Right renal cortex interstitium (tissue), 3 donors: ENCODE measurements around the gene CYP2C19. TPM values are rescaled to one million over a fixed set of nuclear protein-coding genes. Genes with fewer than 3 reads are reported as not detected.
"Not testable (repeated sequence)": the region's sequence is repeated elsewhere in the genome, so short reads cannot be mapped to it uniquely, and the experiment has no call there.

ENCODE experiments used
- DNase-seq, 3 donors: peaks; one replicate each; pipeline ENCODE4 v3.0.0-alpha.2; 2013; ENCODE audit warnings: low read depth in 3 of 3, low spot score in 2 of 3
- polyA plus RNA-seq, 3 donors: library from polyadenylated mRNA; unstranded; fragments of 120-200 nt; gene quantifications; one replicate each; pipeline ENCODE4 v1.2.1, GENCODE V29; 2013; ENCODE audit not compliant: insufficient read length in 3 of 3

CYP2C19 gene
- polyA plus RNA-seq, 3 donors, result not detected

GRCh38 chr10:94878649-94879048 is 116.2 kb downstream of the CYP2C19 start:
- DNase-seq, result no peak

GRCh38 chr10:94879214-94879613 is 116.7 kb downstream of the CYP2C19 start:
- DNase-seq, result no peak

- no peak for DNase-seq
Observed at GRCh38 chr10:94889123-94889522, 126.6 kb downstream of the CYP2C19 start.

- no peak for DNase-seq
Observed at GRCh38 chr10:94890264-94891022, 128.0 kb downstream of the CYP2C19 start.

GRCh38 chr10:94898414-94898813 is 135.9 kb downstream of the CYP2C19 start:
- DNase-seq, result not testable (repeated sequence)

- no peak for DNase-seq
Observed at GRCh38 chr10:94902080-94902479, 139.6 kb downstream of the CYP2C19 start.

GRCh38 chr10:94902570-94902969 is 140.1 kb downstream of the CYP2C19 start:
- no peak for DNase-seq

Other genes with a start within 250 kb of the CYP2C19 start
- gene HELLS, start 216.9 kb upstream of the CYP2C19 start, polyA plus RNA-seq, result 10 to 100 TPM; 27.0 to 31.2 (median 27.1) TPM
- under 1 TPM; 0.24 to 0.49 (median 0.46) TPM for gene CYP2C18, start 79.0 kb upstream of the CYP2C19 start, polyA plus RNA-seq
- gene CYP2C9, start 176.0 kb downstream of the CYP2C19 start, polyA plus RNA-seq, result 1 to 10 TPM in 2 of 3 donors, under 1 TPM in 1; 0.94 to 1.8 (median 1.3) TPM